NT2/D1 (cell line): ENCODE data around the gene CTSL.

Experiments
- SUZ12 ChIP-seq: IDR thresholded peaks from 2 replicates; pipeline ENCODE4 v1.6.1; 2011; ENCODE audit not compliant: insufficient read length, insufficient read depth; ENCODE audit errors: extremely low read depth
- YY1 ChIP-seq: IDR thresholded peaks from 2 replicates; pipeline ENCODE4 v1.6.1; 2011; ENCODE audit not compliant: insufficient read length, insufficient read depth
- ZNF274 ChIP-seq: IDR thresholded peaks from 2 replicates; pipeline ENCODE4 v1.6.1; 2011; ENCODE audit warnings: mild to moderate bottlenecking, low read depth, low read length

GRCh38 chr9:87694236-87694755 lies 31.6 kb upstream of the CTSL start:
- TF ChIP-seq ZNF274 (no peak), YY1 (no peak), SUZ12 (no peak)
